ENCODE results near the gene CLDN5. TPM values are rescaled to one million over a fixed set of nuclear protein-coding genes. Genes with fewer than 3 reads are reported as not detected.

CLDN5 gene
- total RNA-seq, 5 donors from 2014 or later (not counting 1 experiment from before 2014, with no cell fraction given), result 0.36 to 0.98 (median 0.85) TPM; not detected in 1

DNA sequence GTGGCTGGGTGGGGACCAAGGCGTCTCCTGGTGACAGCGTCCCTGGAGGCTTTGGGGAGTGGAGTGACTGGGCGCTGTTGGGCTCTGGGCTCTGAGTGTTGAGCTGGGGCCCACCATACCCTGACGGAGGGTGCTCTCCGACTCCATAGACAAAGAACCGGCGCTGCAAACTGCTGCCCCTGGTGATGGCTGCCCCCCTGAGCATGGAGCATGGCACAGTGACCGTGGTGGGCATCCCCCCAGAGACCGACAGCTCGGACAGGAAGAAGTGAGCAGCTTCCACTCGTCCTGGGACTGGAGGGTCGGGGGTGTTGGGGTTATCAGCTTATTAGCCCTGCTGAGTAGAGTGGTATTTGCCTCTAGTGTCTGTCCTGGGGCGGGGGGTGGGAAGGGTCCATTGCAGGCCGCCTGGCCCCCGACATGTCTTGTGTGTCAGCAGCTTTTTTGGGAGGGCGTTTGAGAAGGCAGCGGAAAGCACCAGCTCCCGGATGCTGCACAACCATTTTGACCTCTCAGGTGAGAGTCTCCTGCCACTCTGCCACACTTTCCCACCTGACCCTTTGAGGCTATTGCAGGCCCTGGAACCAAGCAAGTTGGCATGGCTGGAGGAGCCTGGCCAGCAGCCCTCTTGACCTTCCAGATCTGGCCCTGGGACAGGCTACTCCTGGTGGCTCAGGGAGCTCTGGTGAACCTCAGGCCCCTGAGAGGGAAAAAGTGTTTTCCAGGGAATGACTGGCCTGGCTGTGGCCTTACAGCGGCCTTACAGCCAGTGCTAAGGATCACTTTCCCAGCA lies 7.6 kb downstream of the CLDN5 start:
- DNase-seq (no peak), ATAC-seq (replicated peaks in 1 of 4) (no peak)
- ChIA-PET POLR2A (interaction anchor here in 1 of 2 donors (0.5 kb wide), 1 partner anchor 23 kb away, joined by 3 read pairs; no protein-coding TSS in a partner anchor), CTCF (no interaction called here)
- Histone ChIP-seq H3K27ac (ENCODE audit: low read length) (no peak overlapping the region), H3K4me3 (ENCODE audit: control insufficient read depth in 1 of 2, extremely low read depth in 1 of 2, low read length in 1 of 2) (no peak overlapping the region), H3K9me3 (no peaks in the 10 kb centered on the region), H3K4me1 (ENCODE audit: control insufficient read depth in 1 of 2, extremely low read depth in 1 of 2, insufficient read depth in 2 of 2, low read length in 2 of 2) (peaks cover 0 to 7% of the 10 kb centered on the region in 2 experiments), H3K36me3 (ENCODE audit: control insufficient read depth in 2 of 2, extremely low read depth in 1 of 2, insufficient read depth in 1 of 2, low read length in 1 of 2) (no peaks in the 10 kb centered on the region), H3K27me3 (replicated peaks in 1 of 2; ENCODE audit: control insufficient read depth in 2 of 2, extremely low read depth in 1 of 2, insufficient read depth in 2 of 2, low read length in 1 of 2) (peaks cover 0 to 3% of the 10 kb centered on the region in 2 experiments)
- WGBS (ENCODE audit: insufficient coverage), result 92% methylated on average over 18 of the region's 19 CpGs
- Mint-ChIP-seq H3K9me3 (peaks cover 7 to 10% (median 9%) of the 10 kb centered on the region in 3 donors), H3K36me3 (peaks cover 5% of the 10 kb centered on the region), H3K4me1 (peaks cover 0 to 8% (median 0%) of the 10 kb centered on the region in 3 donors), H3K4me3 (no peak overlapping the region), H3K27ac (no peak overlapping the region), H3K27me3 (no peaks in the 10 kb centered on the region)

DNA sequence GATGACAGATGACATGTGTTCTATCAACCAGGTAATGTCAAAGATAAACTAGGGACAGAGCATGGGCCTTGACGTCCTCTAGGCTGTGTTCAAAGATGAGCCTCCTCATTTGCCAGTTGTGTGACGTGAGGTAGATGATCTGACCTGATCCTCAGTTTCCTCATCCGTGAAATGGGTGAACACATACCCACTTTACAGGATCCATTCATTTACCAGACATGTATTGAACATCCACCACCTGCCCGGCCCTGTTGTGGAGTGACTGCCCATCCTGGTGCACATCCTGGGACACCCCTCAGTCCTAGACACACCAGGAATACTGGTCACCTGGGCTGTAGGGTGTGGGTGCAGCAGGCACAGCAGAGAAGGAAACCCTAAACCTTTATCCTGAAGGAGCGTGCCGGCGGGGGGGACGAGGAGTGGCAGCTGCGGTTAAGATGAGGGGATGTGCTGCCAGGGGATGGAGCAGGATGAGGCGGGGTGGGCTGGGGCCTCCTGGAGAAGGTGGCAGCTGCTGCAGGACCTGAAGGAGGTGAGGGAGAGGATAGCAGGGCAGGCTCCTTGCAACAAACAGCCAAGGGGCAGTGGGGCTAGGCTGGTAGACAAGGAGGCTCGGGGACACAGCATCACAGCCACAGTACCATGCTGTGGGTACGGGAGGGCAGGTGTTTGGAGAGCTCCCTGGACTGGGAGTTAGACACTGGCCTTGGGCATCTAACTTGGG lies 8.4 kb downstream of the CLDN5 start:
- POLR2A ChIA-PET, result no interaction called here
- peaks cover 7 to 10% (median 9%) of the 10 kb centered on the region in 3 donors for H3K9me3 Mint-ChIP-seq
- CTCF ChIA-PET, result no interaction called here
- Histone ChIP-seq H3K36me3 (ENCODE audit: control insufficient read depth in 2 of 2, extremely low read depth in 1 of 2, insufficient read depth in 1 of 2, low read length in 1 of 2) (no peaks in the 10 kb centered on the region), H3K27me3 (replicated peaks in 1 of 2; ENCODE audit: control insufficient read depth in 2 of 2, extremely low read depth in 1 of 2, insufficient read depth in 2 of 2, low read length in 1 of 2) (peaks cover 0 to 3% of the 10 kb centered on the region in 2 experiments), H3K4me3 (ENCODE audit: control insufficient read depth in 1 of 2, extremely low read depth in 1 of 2, low read length in 1 of 2) (no peak overlapping the region), H3K9me3 (no peaks in the 10 kb centered on the region), H3K4me1 (ENCODE audit: control insufficient read depth in 1 of 2, extremely low read depth in 1 of 2, insufficient read depth in 2 of 2, low read length in 2 of 2) (peaks cover 0 to 7% of the 10 kb centered on the region in 2 experiments), H3K27ac (ENCODE audit: low read length) (no peak overlapping the region)
- DNase-seq (no peak), ATAC-seq (replicated peaks in 1 of 4) (no peak)
- H3K4me1 Mint-ChIP-seq, result peaks cover 0 to 8% (median 0%) of the 10 kb centered on the region in 3 donors
- H3K4me3 Mint-ChIP-seq, result no peak overlapping the region
- no peaks in the 10 kb centered on the region for H3K27me3 Mint-ChIP-seq
- H3K36me3 Mint-ChIP-seq, result peaks cover 5% of the 10 kb centered on the region
- H3K27ac Mint-ChIP-seq, result no peak overlapping the region
- WGBS (ENCODE audit: insufficient coverage), result 100% methylated on average over 8 of the region's 12 CpGs

- ATAC-seq (replicated peaks in 1 of 4) (no peak), DNase-seq (no peak)
- no peak overlapping the region for H3K4me3 ChIP-seq (ENCODE audit: control insufficient read depth in 1 of 2, extremely low read depth in 1 of 2, low read length in 1 of 2)
- Mint-ChIP-seq H3K4me3 (no peak overlapping the region), H3K36me3 (peaks cover 5% of the 10 kb centered on the region), H3K27me3 (no peaks in the 10 kb centered on the region), H3K27ac (no peak overlapping the region), H3K9me3 (peaks cover 7 to 10% (median 9%) of the 10 kb centered on the region in 3 donors), H3K4me1 (peaks cover 0 to 8% (median 0%) of the 10 kb centered on the region in 3 donors)
- POLR2A ChIA-PET, result no interaction called here
- H3K27me3 ChIP-seq (replicated peaks in 1 of 2; ENCODE audit: control insufficient read depth in 2 of 2, extremely low read depth in 1 of 2, insufficient read depth in 2 of 2, low read length in 1 of 2), result no peaks in the 10 kb centered on the region
- peaks cover 0 to 7% of the 10 kb centered on the region in 2 experiments for H3K4me1 ChIP-seq (ENCODE audit: control insufficient read depth in 1 of 2, extremely low read depth in 1 of 2, insufficient read depth in 2 of 2, low read length in 2 of 2)
- CTCF ChIA-PET, result no interaction called here
- no peak overlapping the region for H3K27ac ChIP-seq (ENCODE audit: low read length)
- H3K9me3 ChIP-seq, result no peaks in the 10 kb centered on the region
- no peaks in the 10 kb centered on the region for H3K36me3 ChIP-seq (ENCODE audit: control insufficient read depth in 2 of 2, extremely low read depth in 1 of 2, insufficient read depth in 1 of 2, low read length in 1 of 2)
- 86% methylated on average over 14 of the region's 14 CpGs for WGBS (ENCODE audit: insufficient coverage)
Measured at GRCh38 chr22:19514831-19515565, 9.2 kb downstream of the CLDN5 start.

DNA sequence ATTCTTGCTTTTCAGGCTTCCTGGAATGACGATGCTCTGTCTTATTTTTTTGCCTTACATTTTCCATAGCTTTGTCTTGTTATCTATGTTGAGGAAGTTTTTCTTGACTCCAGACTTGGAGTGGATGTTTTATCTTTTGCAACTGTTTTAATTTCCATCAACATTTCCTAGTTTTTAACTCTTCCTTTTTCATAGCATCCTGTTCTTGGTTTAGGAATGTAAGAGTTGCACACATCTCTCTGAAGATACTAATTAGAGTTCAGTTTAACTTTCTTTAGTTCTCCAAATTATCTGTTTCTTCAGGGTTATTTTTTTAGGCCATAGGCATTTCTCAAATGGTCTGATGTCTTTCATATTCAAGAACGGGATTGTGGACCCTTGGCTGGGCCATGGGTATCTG lies 10.4 kb downstream of the CLDN5 start:
- ChIA-PET POLR2A (interaction anchor here in 1 of 2 donors (0.7 kb wide), 1 partner anchor 8 kb away, joined by 3 read pairs; no protein-coding TSS in a partner anchor), CTCF (no interaction called here)
- H3K9me3 Mint-ChIP-seq, result peaks cover 7 to 10% (median 9%) of the 10 kb centered on the region in 3 donors
- H3K36me3 ChIP-seq (ENCODE audit: control insufficient read depth in 2 of 2, extremely low read depth in 1 of 2, insufficient read depth in 1 of 2, low read length in 1 of 2), result no peaks in the 10 kb centered on the region
- H3K27me3 ChIP-seq (replicated peaks in 1 of 2; ENCODE audit: control insufficient read depth in 2 of 2, extremely low read depth in 1 of 2, insufficient read depth in 2 of 2, low read length in 1 of 2), result no peaks in the 10 kb centered on the region
- no peaks in the 10 kb centered on the region for H3K9me3 ChIP-seq
- peaks cover 5% of the 10 kb centered on the region for H3K36me3 Mint-ChIP-seq
- H3K27ac Mint-ChIP-seq, result no peak overlapping the region
- no peak overlapping the region for H3K4me3 Mint-ChIP-seq
- H3K27ac ChIP-seq (ENCODE audit: low read length), result no peak overlapping the region
- no peak for DNase-seq
- H3K4me3 ChIP-seq (ENCODE audit: control insufficient read depth in 1 of 2, extremely low read depth in 1 of 2, low read length in 1 of 2), result no peak overlapping the region
- peaks cover 0 to 8% (median 0%) of the 10 kb centered on the region in 3 donors for H3K4me1 Mint-ChIP-seq
- H3K4me1 ChIP-seq (ENCODE audit: control insufficient read depth in 1 of 2, extremely low read depth in 1 of 2, insufficient read depth in 2 of 2, low read length in 2 of 2), result peaks cover 0 to 7% of the 10 kb centered on the region in 2 experiments
- H3K27me3 Mint-ChIP-seq, result no peaks in the 10 kb centered on the region
- no peak for ATAC-seq (replicated peaks in 1 of 4)
- 89% methylated on average over 1 of the region's 2 CpGs for WGBS (ENCODE audit: insufficient coverage)

DNA sequence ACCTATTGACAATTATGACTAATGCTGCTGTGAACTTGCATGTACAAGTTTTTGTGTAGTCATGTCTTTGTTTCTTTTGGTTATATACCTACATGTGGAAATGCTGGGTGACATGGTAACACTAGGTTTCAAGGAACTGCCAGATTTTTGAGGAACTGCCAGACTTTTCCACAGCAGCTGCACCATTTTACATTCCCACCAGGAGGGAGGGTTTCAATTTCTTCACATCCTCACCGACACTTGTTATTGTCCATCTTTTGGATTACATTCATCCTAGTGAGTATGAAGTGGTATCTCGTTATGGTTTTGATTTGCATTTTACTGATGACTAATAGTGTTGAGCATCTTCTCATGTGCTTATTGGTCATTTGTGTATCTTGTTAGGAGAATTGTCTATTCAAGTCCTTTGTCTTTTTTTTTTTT lies 13.3 kb downstream of the CLDN5 start:
- Histone ChIP-seq H3K36me3 (ENCODE audit: control insufficient read depth in 2 of 2, extremely low read depth in 1 of 2, insufficient read depth in 1 of 2, low read length in 1 of 2) (no peaks in the 10 kb centered on the region), H3K27me3 (replicated peaks in 1 of 2; ENCODE audit: control insufficient read depth in 2 of 2, extremely low read depth in 1 of 2, insufficient read depth in 2 of 2, low read length in 1 of 2) (no peaks in the 10 kb centered on the region), H3K4me3 (ENCODE audit: control insufficient read depth in 1 of 2, extremely low read depth in 1 of 2, low read length in 1 of 2) (no peak overlapping the region), H3K27ac (ENCODE audit: low read length) (no peak overlapping the region), H3K4me1 (ENCODE audit: control insufficient read depth in 1 of 2, extremely low read depth in 1 of 2, insufficient read depth in 2 of 2, low read length in 2 of 2) (peaks cover 0 to 9% of the 10 kb centered on the region in 2 experiments), H3K9me3 (no peaks in the 10 kb centered on the region)
- ChIA-PET POLR2A (no interaction called here), CTCF (no interaction called here)
- Mint-ChIP-seq H3K27ac (no peak overlapping the region), H3K4me1 (peaks cover 2 to 13% (median 3%) of the 10 kb centered on the region in 3 donors), H3K27me3 (no peaks in the 10 kb centered on the region), H3K4me3 (no peak overlapping the region), H3K36me3 (peaks cover 5% of the 10 kb centered on the region), H3K9me3 (peaks cover 7 to 10% (median 9%) of the 10 kb centered on the region in 3 donors)
- WGBS (ENCODE audit: insufficient coverage), result no CpG with 5 or more reads among the region's 2 CpGs
- DNase-seq, result no peak
- no peak for ATAC-seq (replicated peaks in 1 of 4)

- H3K36me3 ChIP-seq (ENCODE audit: control insufficient read depth in 2 of 2, extremely low read depth in 1 of 2, insufficient read depth in 1 of 2, low read length in 1 of 2), result no peaks in the 10 kb centered on the region
- H3K27me3 ChIP-seq (replicated peaks in 1 of 2; ENCODE audit: control insufficient read depth in 2 of 2, extremely low read depth in 1 of 2, insufficient read depth in 2 of 2, low read length in 1 of 2), result no peaks in the 10 kb centered on the region
- no CpG with 5 or more reads among the region's 2 CpGs for WGBS (ENCODE audit: insufficient coverage)
- Mint-ChIP-seq H3K36me3 (peaks cover 5% of the 10 kb centered on the region), H3K4me1 (peaks cover 12 to 23% (median 13%) of the 10 kb centered on the region in 3 donors), H3K9me3 (peaks cover 7 to 10% (median 9%) of the 10 kb centered on the region in 3 donors), H3K27ac (no peak overlapping the region), H3K4me3 (no peak overlapping the region), H3K27me3 (no peaks in the 10 kb centered on the region)
- no peaks in the 10 kb centered on the region for H3K9me3 ChIP-seq
- no peak overlapping the region for H3K4me3 ChIP-seq (ENCODE audit: control insufficient read depth in 1 of 2, extremely low read depth in 1 of 2, low read length in 1 of 2)
- H3K27ac ChIP-seq (ENCODE audit: low read length), result no peak overlapping the region
- ChIA-PET POLR2A (no interaction called here), CTCF (no interaction called here)
- peaks cover 0 to 15% of the 10 kb centered on the region in 2 experiments for H3K4me1 ChIP-seq (ENCODE audit: control insufficient read depth in 1 of 2, extremely low read depth in 1 of 2, insufficient read depth in 2 of 2, low read length in 2 of 2)
- ATAC-seq (replicated peaks in 1 of 4) (no peak), DNase-seq (no peak)
Measured at GRCh38 chr22:19509923-19510322, 14.3 kb downstream of the CLDN5 start.
